Esophagus squamous epithelium (tissue), 4 donors: ENCODE results near the gene MUSK.

Experiments
- POLR2A ChIP-seq, 4 donors: fragments of 450-650 bp; IDR thresholded peaks; one replicate each; pipeline ENCODE4 v1.6.1; 2017; ENCODE audit warnings: antibody characterized with exemption in 4 of 4, mild to moderate bottlenecking in 4 of 4, moderate library complexity in 3 of 4
- TF ChIP-seq, protein P1 (sequence below), 6 experiments: fragments of 450-650 bp in 4 of 6; fragments of 200-600 bp in 2 of 6; sonication (generic) in 2 of 6; IDR thresholded peaks; one replicate each; pipeline ENCODE4 v1.5.1; 2016 to 2019; ENCODE audit warnings: antibody characterized with exemption in 6 of 6, mild to moderate bottlenecking in 4 of 6, moderate library complexity in 4 of 6

GRCh38 chr9:110671849-110672248 is 3.3 kb downstream of the MUSK start:
- TF ChIP-seq, protein P1, sequence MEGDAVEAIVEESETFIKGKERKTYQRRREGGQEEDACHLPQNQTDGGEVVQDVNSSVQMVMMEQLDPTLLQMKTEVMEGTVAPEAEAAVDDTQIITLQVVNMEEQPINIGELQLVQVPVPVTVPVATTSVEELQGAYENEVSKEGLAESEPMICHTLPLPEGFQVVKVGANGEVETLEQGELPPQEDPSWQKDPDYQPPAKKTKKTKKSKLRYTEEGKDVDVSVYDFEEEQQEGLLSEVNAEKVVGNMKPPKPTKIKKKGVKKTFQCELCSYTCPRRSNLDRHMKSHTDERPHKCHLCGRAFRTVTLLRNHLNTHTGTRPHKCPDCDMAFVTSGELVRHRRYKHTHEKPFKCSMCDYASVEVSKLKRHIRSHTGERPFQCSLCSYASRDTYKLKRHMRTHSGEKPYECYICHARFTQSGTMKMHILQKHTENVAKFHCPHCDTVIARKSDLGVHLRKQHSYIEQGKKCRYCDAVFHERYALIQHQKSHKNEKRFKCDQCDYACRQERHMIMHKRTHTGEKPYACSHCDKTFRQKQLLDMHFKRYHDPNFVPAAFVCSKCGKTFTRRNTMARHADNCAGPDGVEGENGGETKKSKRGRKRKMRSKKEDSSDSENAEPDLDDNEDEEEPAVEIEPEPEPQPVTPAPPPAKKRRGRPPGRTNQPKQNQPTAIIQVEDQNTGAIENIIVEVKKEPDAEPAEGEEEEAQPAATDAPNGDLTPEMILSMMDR (IDR thresholded peaks at IDR 0.05), result no peak
- TF ChIP-seq POLR2A (IDR thresholded peaks at IDR 0.05), result no peak
